ENCODE data around the gene NCKAP5L. TPM values are rescaled to one million over a fixed set of nuclear protein-coding genes. Genes with fewer than 3 reads are reported as not detected.

The NCKAP5L gene
- total and polyA plus RNA-seq, 2 of the 8 experiments (the other 6 are each of a cell fraction or from before 2014, with no cell fraction given), result 9.4 to 27.9 TPM

DNA sequence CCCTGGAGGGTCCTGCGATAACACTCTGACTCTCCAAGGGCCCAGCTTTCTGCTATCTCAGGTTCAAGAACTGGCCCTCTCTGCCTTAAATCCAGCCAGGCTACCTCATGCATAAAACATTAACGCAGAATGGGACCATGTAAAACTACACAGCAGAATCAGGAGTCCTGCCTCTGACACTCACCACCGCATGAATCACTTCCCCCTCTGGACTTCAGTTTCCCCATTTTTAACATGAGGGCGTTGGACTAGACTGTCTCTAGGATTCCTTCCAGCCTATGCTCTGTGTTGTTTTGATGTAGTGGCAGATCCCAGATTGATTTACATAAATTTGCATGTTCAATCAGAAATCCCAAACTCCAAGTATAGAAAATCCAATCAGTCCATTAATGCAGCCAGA, 3.3 kb downstream of the NCKAP5L start:
- Histone ChIP-seq H2BK12ac (ENCODE audit: low read depth, low read length) (no peak overlapping the region), H4K8ac (ENCODE audit: extremely low read depth, insufficient read depth, low read length) (no peak overlapping the region; the same call in 1 of the 2 replicates), H2BK15ac (ENCODE audit: low read length) (no peak overlapping the region), H2BK120ac (replicated peaks; ENCODE audit: low read depth, low read length) (no peak overlapping the region), H3K4ac (replicated peaks; ENCODE audit: insufficient read length, low read depth, low read length) (no peak overlapping the region), H3K9ac (replicated peaks in 1 of 4; ENCODE audit: extremely low read depth in 1 of 4, low read depth in 3 of 4, low read length in 3 of 4) (no peak overlapping the region), H3K4me1 (replicated peaks in 1 of 4; ENCODE audit: control insufficient read depth in 3 of 4, insufficient read depth in 4 of 4, low read length in 3 of 4) (peaks cover 12 to 32% (median 21%) of the 10 kb centered on the region in 4 experiments), H3K79me1 (ENCODE audit: low read depth, low read length) (peaks cover 17% of the 10 kb centered on the region; the same call in 1 of the 2 replicates), H3K79me2 (ENCODE audit: control insufficient read depth in 1 of 2, insufficient read depth in 2 of 2, low read length in 2 of 2) (peaks cover 8 to 47% of the 10 kb centered on the region in 2 experiments; a peak in 3 of 4 replicates), H2AK5ac (ENCODE audit: low read depth, low read length) (no peak overlapping the region), H3K9me3 (ENCODE audit: insufficient read depth in 2 of 2, low read depth in 1 of 2, low read length in 1 of 2) (no peaks in the 10 kb centered on the region), H3K36me3 (ENCODE audit: control insufficient read depth in 2 of 4, insufficient read depth in 4 of 4, low read length in 3 of 4) (peaks cover 0 to 4% (median 0%) of the 10 kb centered on the region in 4 experiments; a peak in 2 of 8 replicates), H3K23ac (ENCODE audit: insufficient read length) (no peak overlapping the region), H3K4me2 (ENCODE audit: insufficient read depth in 1 of 2, low read depth in 2 of 2, low read length in 2 of 2) (peak overlapping the region; percentile 5 to 81; a peak in 3 of 4 replicates), H4K20me1 (replicated peaks in 1 of 2; ENCODE audit: control insufficient read depth in 1 of 2, insufficient read depth in 2 of 2, low read length in 2 of 2) (peaks cover 15 to 26% of the 10 kb centered on the region in 2 experiments), H4K5ac (ENCODE audit: insufficient read length, low read depth, low read length) (no peak overlapping the region), H3K4me3 (ENCODE audit: extremely low read depth in 1 of 4, insufficient read depth in 2 of 4, low read depth in 3 of 4, low read length in 4 of 4) (no peak overlapping the region), H3K56ac (replicated peaks; ENCODE audit: insufficient read length, low read depth, low read length) (no peak overlapping the region), H2BK5ac (ENCODE audit: low read depth, low read length) (no peak overlapping the region), H3K27ac (ENCODE audit: low read depth, low read length) (no peak overlapping the region), H2BK20ac (ENCODE audit: low read length) (no peak overlapping the region), H3K14ac (ENCODE audit: insufficient read length) (no peak overlapping the region), H3K23me2 (ENCODE audit: low read depth, low read length) (peaks cover 13% of the 10 kb centered on the region), H2AFZ (ENCODE audit: low read length) (no peak overlapping the region), H4K91ac (replicated peaks; ENCODE audit: insufficient read length, low read length) (no peak overlapping the region), H3K27me3 (replicated peaks in 1 of 4; ENCODE audit: control insufficient read depth in 3 of 4, extremely low read depth in 1 of 4, insufficient read depth in 3 of 4, low read length in 3 of 4) (no peaks in the 10 kb centered on the region), H3K18ac (ENCODE audit: extremely low read depth, low read length) (no peak overlapping the region)
- FAIRE-seq, result no peak
- ChIA-PET POLR2A (ENCODE audit: partially characterized antibody) (interaction anchor here (0.9 to 5.6 kb wide), 6 partner anchors 14 to 47 kb away, joined by 3 to 59 read pairs (median 6); partner anchors contain the start of gene BCDIN3D), CTCF (ENCODE audit: partially characterized antibody) (interaction anchor here (0.8 to 6.0 kb wide), 9 partner anchors 14 to 530 kb away, joined by 3 to 30 read pairs (median 6); partner anchors contain the start of gene PRPH)
- no peak for DNase-seq (ENCODE audit: low read depth in 1 of 2, low spot score in 2 of 2)
- WGBS, 2 experiments (ENCODE audit: extremely low coverage in 1 of 2, insufficient coverage in 1 of 2, insufficient read length in 1 of 2, insufficient replicate concordance in 2 of 2, low coverage in 1 of 2, low lambda C conversion rate in 2 of 2, missing lambda C conversion rate in 1 of 2), result 80% methylated on average over 4 of the region's 4 CpGs; no CpG with 5 or more reads in 1 of the 2 experiments
- TF ChIP-seq CBX8 (IDR thresholded peaks at IDR 0.05; ENCODE audit: borderline replicate concordance, low read depth, low read length) (no peak), JUN (IDR thresholded peaks at IDR 0.05; ENCODE audit: low read depth, low read length) (no peak), RAD21 (IDR thresholded peaks at IDR 0.05 in 1 of 2, conservative IDR thresholded peaks at IDR 0.05 in 1 of 2; ENCODE audit: low read depth in 2 of 2, low read length in 2 of 2) (no peak), POU5F1 (IDR thresholded peaks at IDR 0.05; ENCODE audit: low read depth, low read length) (no peak), TAF7 (optimal IDR thresholded peaks at IDR 0.05; ENCODE audit: borderline replicate concordance, low read depth, low read length) (no peak)

Data from H1 (cell line).